ENCODE measurements around the gene TIMM9.
"Not testable (repeated sequence)": the region's sequence is repeated elsewhere in the genome, so short reads cannot be mapped to it uniquely, and the experiment has no call there.

DNA sequence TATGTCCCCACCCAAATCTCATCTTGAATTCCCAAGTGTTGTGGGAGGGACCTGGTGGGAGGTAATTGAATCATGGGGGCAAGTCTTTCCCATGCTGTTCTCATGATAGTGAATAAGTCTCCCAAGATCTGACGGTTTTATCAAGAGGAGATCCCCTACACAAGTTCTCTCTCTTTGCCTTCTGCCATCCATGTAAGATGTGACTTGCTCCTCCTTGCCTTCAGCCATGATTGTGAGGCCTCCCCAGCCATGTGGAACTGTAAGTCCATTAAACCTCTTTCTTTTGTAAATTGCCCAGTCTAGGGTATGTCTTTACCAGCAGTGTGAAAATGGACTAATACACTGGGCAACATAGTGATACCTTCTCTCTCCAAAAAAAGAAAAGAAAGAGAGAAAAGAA, 10.4 kb downstream of the TIMM9 start:
- not testable (repeated sequence) for TF ChIP-seq CTCF (conservative IDR thresholded peaks at IDR 0.05 in 1 of 2, IDR thresholded peaks at IDR 0.05 in 1 of 2; ENCODE audit: low read depth in 1 of 2, low read length in 2 of 2); EZH2 (IDR thresholded peaks at IDR 0.05; ENCODE audit: low read length, missing control alignments)
